ENCODE measurements around the gene VPS51.

Gene VPS51

GRCh38 chr11:65119670-65119995, 23.6 kb downstream of the VPS51 start:
- DNase-seq (ENCODE audit: low spot score): no peak

GRCh38 chr11:65120831-65121230, 24.8 kb downstream of the VPS51 start:
- no peak for DNase-seq (ENCODE audit: low spot score)

GRCh38 chr11:65121447-65121864, 25.4 kb downstream of the VPS51 start:
- no peak for DNase-seq (ENCODE audit: low spot score)

- DNase-seq (ENCODE audit: low spot score): peak; percentile 93
Observed at GRCh38 chr11:65121865-65122696, 26.1 kb downstream of the VPS51 start, which contains the start of the genes FAU and MRPL49. FAU (minus strand) TSS chr11:65122134; CDS start chr11:65121813, 321 bp downstream. MRPL49 (plus strand) TSS chr11:65122321; CDS start chr11:65122347, 26 bp downstream.

- no peak for DNase-seq (ENCODE audit: low spot score)
Observed at GRCh38 chr11:65124480-65125196, 28.6 kb downstream of the VPS51 start.

GRCh38 chr11:65125197-65126056, 29.4 kb downstream of the VPS51 start:
- no peak for DNase-seq (ENCODE audit: low spot score)

- no peak for DNase-seq (ENCODE audit: low spot score)
Observed at GRCh38 chr11:65126624-65127274, 30.7 kb downstream of the VPS51 start.

- DNase-seq (ENCODE audit: low spot score): no peak
Observed at GRCh38 chr11:65127473-65128181, 31.6 kb downstream of the VPS51 start.

GRCh38 chr11:65128182-65129145, 32.5 kb downstream of the VPS51 start:
- DNase-seq (ENCODE audit: low spot score): no peak

GRCh38 chr11:65129649-65130441, 33.8 kb downstream of the VPS51 start:
- DNase-seq (ENCODE audit: low spot score): no peak

- no peak for DNase-seq (ENCODE audit: low spot score)
Observed at GRCh38 chr11:65130631-65131416, 34.8 kb downstream of the VPS51 start.

- DNase-seq (ENCODE audit: low spot score): no peak
Observed at GRCh38 chr11:65131417-65131776, 35.4 kb downstream of the VPS51 start.

- no peak for DNase-seq (ENCODE audit: low spot score)
Observed at GRCh38 chr11:65131895-65132237, 35.9 kb downstream of the VPS51 start.

GRCh38 chr11:65132238-65132987, 36.4 kb downstream of the VPS51 start:
- DNase-seq (ENCODE audit: low spot score): no peak

- DNase-seq (ENCODE audit: low spot score): no peak
Observed at GRCh38 chr11:65132988-65133700, 37.1 kb downstream of the VPS51 start.

- no peak for DNase-seq (ENCODE audit: low spot score)
Observed at GRCh38 chr11:65133724-65134123, 37.7 kb downstream of the VPS51 start.

Measured in globus pallidus (tissue), 1 donor.